Gastrocnemius medialis (tissue), 4 donors: ENCODE data around the gene ARSK. TPM values are rescaled to one million over a fixed set of nuclear protein-coding genes. Genes with fewer than 3 reads are reported as not detected.

ENCODE experiments used
- ATAC-seq, 2 donors: fragments of 150-250 bp; one replicate each; pipeline ENCODE4 v1.9.1; 2016
- DNase-seq, 2 donors: peaks; one replicate each; pipeline ENCODE4 v3.0.0-alpha.2; 2019
- H3K27ac ChIP-seq, 4 donors: fragments of 200-600 bp; sonication (generic); 1 replicate in 1 of 4; 2 replicates in 3 of 4; pipeline ENCODE4 v1.5.1; 2016 to 2018; ENCODE audit warnings: mild to moderate bottlenecking in 2 of 4, moderate library complexity in 1 of 4
- H3K27me3 ChIP-seq, 3 donors: fragments of 200-600 bp; sonication (generic) in 2 of 3; 1 replicate in 1 of 3; 2 replicates in 2 of 3; pipeline versions ENCODE4 v1.5.1 to v1.6.0; 2016 to 2019; ENCODE audit warnings: mild to moderate bottlenecking in 1 of 3, moderate library complexity in 1 of 3
- H3K36me3 ChIP-seq, 2 donors: fragments of 200-600 bp; sonication (generic) in 1 of 2; one replicate each; pipeline ENCODE4 v1.5.1; 2017 to 2018
- H3K4me1 ChIP-seq, 2 donors: fragments of 200-600 bp; sonication (generic) in 1 of 2; one replicate each; pipeline ENCODE4 v1.5.1; 2016 to 2017; ENCODE audit warnings: mild to moderate bottlenecking in 2 of 2
- H3K4me3 ChIP-seq, 4 donors: fragments of 200-600 bp; sonication (generic) in 3 of 4; 1 replicate in 1 of 4; 2 replicates in 3 of 4; pipeline ENCODE4 v1.5.1; 2016 to 2019; ENCODE audit warnings: mild to moderate bottlenecking in 2 of 4
- H3K9me3 ChIP-seq, 3 donors: fragments of 200-600 bp; sonication (generic) in 2 of 3; 1 replicate in 1 of 3; 2 replicates in 2 of 3; pipeline ENCODE4 v1.5.1; 2016 to 2019
- CTCF ChIP-seq, 5 experiments: fragments of 450-650 bp in 3 of 5; fragments of 200-600 bp in 2 of 5; sonication (generic) in 2 of 5; IDR thresholded peaks in 4 of 5; conservative IDR thresholded peaks in 1 of 5; 1 replicate in 4 of 5; 2 replicates in 1 of 5; pipeline ENCODE4 v1.5.1; 2016 to 2019; ENCODE audit warnings: antibody characterized with exemption in 5 of 5, mild to moderate bottlenecking in 3 of 5, moderate library complexity in 3 of 5
- POLR2A ChIP-seq, 2 donors: fragments of 450-650 bp; IDR thresholded peaks; one replicate each; pipeline ENCODE4 v1.6.1; 2017; ENCODE audit warnings: antibody characterized with exemption in 2 of 2, mild to moderate bottlenecking in 2 of 2, moderate library complexity in 2 of 2
- in situ Hi-C, 4 donors: fragments of 200-750 bp; cut with MboI; loops; one replicate each; pipeline versions ENCODE4 v1.15.0 to v1.8.0; 2017; ENCODE audit warnings: low sequenced_read_pairs in 4 of 4
- intact Hi-C: fragments of 100-400 bp; cut with DNase I; formaldehyde crosslinking; loops from one replicate; pipeline ENCODE4 v1.15.1; 2023; ENCODE audit warnings: low total_unique reads
- total RNA-seq, 4 donors: library from RNA; depleted of rRNA; stranded (reverse); fragments of >200 nt; gene quantifications; one replicate each; pipeline versions ENCODE4 v1.1.0 to v1.2.3, GENCODE V29; 2016

Gene ARSK
- total RNA-seq, 4 donors from 2014 or later = 2.3 to 4.3 (median 2.8) TPM

GRCh38 chr5:95583992-95584391 is 29.1 kb downstream of the ARSK start:
- no peak for ATAC-seq
- intact Hi-C loops = no loop called here
- Histone ChIP-seq H3K27me3 (no peaks in the 10 kb centered on the region), H3K4me3 (no peak overlapping the region), H3K36me3 (no peaks in the 10 kb centered on the region), H3K4me1 (no peaks in the 10 kb centered on the region), H3K27ac (no peak overlapping the region), H3K9me3 (no peaks in the 10 kb centered on the region)
- no peak for TF ChIP-seq CTCF (IDR thresholded peaks at IDR 0.05 in 4 of 5, conservative IDR thresholded peaks at IDR 0.05 in 1 of 5)
- no peak for TF ChIP-seq POLR2A (IDR thresholded peaks at IDR 0.05)
- no peak for DNase-seq
- in situ Hi-C loops = no loop called here

DNA sequence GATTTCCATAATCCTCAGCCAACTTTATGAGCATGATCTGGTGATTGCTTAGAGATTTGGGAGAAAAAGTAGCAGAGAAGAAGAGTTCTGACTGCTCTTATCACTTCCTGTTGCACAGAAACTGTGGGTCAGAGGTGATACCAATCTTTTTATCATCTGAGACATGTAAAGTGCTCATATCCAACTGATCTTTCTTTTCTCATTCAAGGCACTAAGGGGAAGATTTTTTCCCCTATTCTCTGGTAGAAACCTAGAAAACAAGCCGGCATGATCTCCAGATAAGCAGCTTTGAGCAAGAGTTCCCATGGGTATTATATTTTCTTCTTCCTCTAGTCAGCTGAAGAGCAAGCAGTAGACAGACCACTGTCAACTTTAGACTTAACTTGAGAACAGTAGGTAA is 36.0 kb downstream of the ARSK start:
- Histone ChIP-seq H3K4me3 (no peak overlapping the region), H3K4me1 (peaks cover under 1 to 2% of the 10 kb centered on the region in 2 donors), H3K36me3 (no peaks in the 10 kb centered on the region), H3K27ac (no peak overlapping the region), H3K27me3 (no peaks in the 10 kb centered on the region), H3K9me3 (no peaks in the 10 kb centered on the region)
- intact Hi-C loops = no loop called here
- DNase-seq (no peak), ATAC-seq (no peak)
- TF ChIP-seq CTCF (IDR thresholded peaks at IDR 0.05 in 4 of 5, conservative IDR thresholded peaks at IDR 0.05 in 1 of 5) (no peak), POLR2A (IDR thresholded peaks at IDR 0.05) (no peak)
- in situ Hi-C loops = no loop called here

DNA sequence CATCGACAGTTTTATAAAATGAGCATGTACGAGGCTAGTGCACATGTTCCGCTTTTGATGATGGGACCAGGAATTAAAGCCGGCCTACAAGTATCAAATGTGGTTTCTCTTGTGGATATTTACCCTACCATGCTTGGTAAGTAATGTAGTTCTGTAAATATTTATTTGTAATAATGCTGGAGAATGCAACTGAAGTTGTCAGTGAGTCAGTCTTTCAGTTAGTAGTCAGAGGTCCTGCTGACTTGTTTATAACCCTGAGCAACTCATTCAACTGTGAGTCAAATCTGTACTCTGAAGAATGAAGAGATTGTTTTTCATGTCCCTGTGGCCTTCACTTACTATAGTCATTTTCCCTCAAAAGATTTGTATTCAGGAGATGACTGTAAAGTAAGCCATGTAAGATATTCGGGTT is 36.6 kb downstream of the ARSK start:
- peaks cover 5 to 7% of the 10 kb centered on the region in 2 donors for H3K4me1 ChIP-seq
- no peaks in the 10 kb centered on the region for H3K27me3 ChIP-seq

GRCh38 chr5:95595289-95595931 is 40.5 kb downstream of the ARSK start:
- Histone ChIP-seq H3K4me1 (peaks cover 5 to 7% of the 10 kb centered on the region in 2 donors), H3K4me3 (no peak overlapping the region), H3K27ac (no peak overlapping the region), H3K36me3 (peaks cover 0 to under 1% of the 10 kb centered on the region in 2 donors), H3K9me3 (no peaks in the 10 kb centered on the region), H3K27me3 (no peaks in the 10 kb centered on the region)
- DNase-seq (no peak), ATAC-seq (no peak)
- in situ Hi-C loops (no loop called here), intact Hi-C loops (no loop called here)
- no peak for TF ChIP-seq CTCF (IDR thresholded peaks at IDR 0.05 in 4 of 5, conservative IDR thresholded peaks at IDR 0.05 in 1 of 5)
- TF ChIP-seq POLR2A (IDR thresholded peaks at IDR 0.05) = no peak

More for the DNA sequence above, 36.6 kb downstream of the ARSK start:
- in situ Hi-C loops (no loop called here), intact Hi-C loops (no loop called here)
- Histone ChIP-seq H3K36me3 (no peaks in the 10 kb centered on the region), H3K27ac (no peak overlapping the region), H3K4me3 (no peak overlapping the region), H3K9me3 (no peaks in the 10 kb centered on the region)
- ATAC-seq (no peak), DNase-seq (no peak)
- no peak for TF ChIP-seq POLR2A (IDR thresholded peaks at IDR 0.05)
- TF ChIP-seq CTCF (IDR thresholded peaks at IDR 0.05 in 4 of 5, conservative IDR thresholded peaks at IDR 0.05 in 1 of 5) = no peak

- Histone ChIP-seq H3K27ac (no peak overlapping the region), H3K27me3 (no peaks in the 10 kb centered on the region), H3K4me3 (no peak overlapping the region), H3K4me1 (peaks cover 5 to 7% of the 10 kb centered on the region in 2 donors), H3K9me3 (no peaks in the 10 kb centered on the region), H3K36me3 (peaks cover 0 to 11% of the 10 kb centered on the region in 2 donors)
- no peak for TF ChIP-seq CTCF (IDR thresholded peaks at IDR 0.05 in 4 of 5, conservative IDR thresholded peaks at IDR 0.05 in 1 of 5)
- no peak for TF ChIP-seq POLR2A (IDR thresholded peaks at IDR 0.05)
- intact Hi-C loops (no loop called here), in situ Hi-C loops (no loop called here)
- ATAC-seq = no peak
- DNase-seq = no peak
These were observed 44.4 kb downstream of the ARSK start for GRCh38 chr5:95599252-95599651.
